H1 (cell line): Measurements from ENCODE around the gene HYDIN. TPM values are rescaled to one million over a fixed set of nuclear protein-coding genes. Genes with fewer than 3 reads are reported as not detected.

Experiments
- CTCF ChIA-PET: fragments of 300-600 bp; sonication (Branson Sonifier 250); formaldehyde crosslinking; loops from one replicate; lab custom pipeline; 2021; ENCODE audit not compliant: partially characterized antibody; lab: Charles Lee
- POLR2A ChIA-PET: fragments of 300-600 bp; sonication (Branson Sonifier 250); formaldehyde crosslinking; loops from one replicate; lab custom pipeline; 2021; ENCODE audit warnings: inconsistent platforms; ENCODE audit not compliant: partially characterized antibody; lab: Charles Lee
- DNase-seq, 2 experiments: peaks; one replicate each; pipeline versions ENCODE4 v3.0.0 to v3.0.0-alpha.2; 2010 to 2022; ENCODE audit warnings: low spot score in 2 of 2, low read depth in 1 of 2, mixed read lengths in 1 of 2
- FAIRE-seq: peaks from 2 replicates; lab custom pipeline; 2011; peaks lifted over from hg19 to GRCh38; lab: Jason Lieb, UNC
- H2AFZ ChIP-seq: 2 replicates; pipeline ENCODE4 v1.8.1; 2012; ENCODE audit warnings: low read length, inconsistent platforms
- H2AK5ac ChIP-seq: 2 replicates; pipeline ENCODE4 v1.6.1; 2013; ENCODE audit warnings: low read depth, low read length
- H2BK120ac ChIP-seq: replicated peaks from 2 replicates; pipeline ENCODE3; 2013; ENCODE audit warnings: low read depth, low read length, inconsistent platforms
- H2BK12ac ChIP-seq: 2 replicates; pipeline ENCODE4 v1.6.1; 2013; ENCODE audit warnings: low read depth, low read length
- H2BK15ac ChIP-seq: 2 replicates; pipeline ENCODE4 v1.6.1; 2013; ENCODE audit warnings: low read length
- H2BK20ac ChIP-seq: 2 replicates; pipeline ENCODE4 v1.6.1; 2013; ENCODE audit warnings: low read length
- H2BK5ac ChIP-seq: 2 replicates; pipeline ENCODE4 v1.6.1; 2013; ENCODE audit warnings: low read depth, low read length
- H3K14ac ChIP-seq: 2 replicates; pipeline ENCODE4 v1.6.1; 2013; ENCODE audit warnings: inconsistent platforms; ENCODE audit not compliant: insufficient read length
- H3K18ac ChIP-seq: 2 replicates; pipeline ENCODE4 v1.6.1; 2013; ENCODE audit warnings: low read length; ENCODE audit errors: extremely low read depth
- H3K23ac ChIP-seq: 2 replicates; pipeline ENCODE4 v1.6.1; 2013; ENCODE audit warnings: inconsistent platforms; ENCODE audit not compliant: insufficient read length
- H3K23me2 ChIP-seq: 2 replicates; pipeline ENCODE4 v1.6.1; 2013; ENCODE audit warnings: low read depth, low read length
- H3K27ac ChIP-seq: 2 replicates; pipeline ENCODE4 v1.6.1; 2011; ENCODE audit warnings: low read depth, low read length, inconsistent platforms
- H3K27me3 ChIP-seq, 4 experiments: replicated peaks in 1 of 4; 1 replicate in 1 of 4; 2 replicates in 3 of 4; pipeline versions ENCODE4 v1.6.1 to v1.8.1; 2011 to 2013; ENCODE audit warnings: low read length in 3 of 4, mild to moderate bottlenecking in 3 of 4, inconsistent platforms in 2 of 4, mixed read lengths in 2 of 4, moderate library complexity in 1 of 4; ENCODE audit not compliant: control insufficient read depth in 3 of 4, insufficient read depth in 3 of 4; ENCODE audit errors: extremely low read depth in 1 of 4
- H3K36me3 ChIP-seq, 4 experiments: 2 replicates each; pipeline versions ENCODE4 v1.6.1 to v1.8.1; 2011 to 2013; ENCODE audit warnings: mild to moderate bottlenecking in 4 of 4, low read length in 3 of 4, moderate library complexity in 2 of 4, control low read depth in 1 of 4, inconsistent platforms in 1 of 4; ENCODE audit not compliant: insufficient read depth in 4 of 4, control insufficient read depth in 2 of 4
- H3K4ac ChIP-seq: replicated peaks from 2 replicates; pipeline ENCODE3; 2013; ENCODE audit warnings: low read length, low read depth, mixed read lengths, inconsistent platforms; ENCODE audit not compliant: insufficient read length
- H3K4me1 ChIP-seq, 4 experiments: replicated peaks in 1 of 4; 1 replicate in 1 of 4; 2 replicates in 3 of 4; pipeline versions ENCODE4 v1.6.1 to v1.8.1; 2011 to 2013; ENCODE audit warnings: low read length in 3 of 4, inconsistent platforms in 2 of 4, mixed read lengths in 1 of 4; ENCODE audit not compliant: insufficient read depth in 4 of 4, control insufficient read depth in 3 of 4
- H3K4me2 ChIP-seq, 2 experiments: 2 replicates each; pipeline versions ENCODE4 v1.6.1 to v1.8.1; 2011 to 2013; ENCODE audit warnings: low read depth in 2 of 2, low read length in 2 of 2, control low read depth in 1 of 2, inconsistent platforms in 1 of 2, mild to moderate bottlenecking in 1 of 2; ENCODE audit not compliant: insufficient read depth in 1 of 2
- H3K4me3 ChIP-seq, 4 experiments: fragments of 200-600, 300-600 bp in 1 of 4; sonication (generic), shearing (Covaris generic), sonication (Bioruptor Twin) in 1 of 4; 2 replicates each; pipeline versions ENCODE4 v1.5.1 to v1.8.1; 2011 to 2016; ENCODE audit warnings: low read length in 4 of 4, low read depth in 3 of 4, control low read depth in 2 of 4, inconsistent platforms in 2 of 4, mild to moderate bottlenecking in 2 of 4, mixed read lengths in 1 of 4, moderate library complexity in 1 of 4; ENCODE audit not compliant: insufficient read depth in 2 of 4; ENCODE audit errors: extremely low read depth in 1 of 4
- H3K56ac ChIP-seq: replicated peaks from 2 replicates; pipeline ENCODE3; 2013; ENCODE audit warnings: low read depth, mild to moderate bottlenecking, mixed read lengths, low read length, inconsistent platforms; ENCODE audit not compliant: insufficient read length
- H3K79me1 ChIP-seq: 2 replicates; pipeline ENCODE4 v1.6.1; 2013; ENCODE audit warnings: low read depth, low read length, control low read depth
- H3K79me2 ChIP-seq, 2 experiments: 2 replicates each; pipeline versions ENCODE4 v1.6.1 to v1.8.1; 2012 to 2013; ENCODE audit warnings: low read length in 2 of 2, mild to moderate bottlenecking in 2 of 2, inconsistent platforms in 1 of 2; ENCODE audit not compliant: insufficient read depth in 2 of 2, control insufficient read depth in 1 of 2
- H3K9ac ChIP-seq, 4 experiments: replicated peaks in 1 of 4; 1 replicate in 1 of 4; 2 replicates in 3 of 4; pipeline versions ENCODE4 v1.6.1 to v1.8.1; 2011 to 2013; ENCODE audit warnings: low read depth in 3 of 4, low read length in 3 of 4, control low read depth in 2 of 4, mild to moderate bottlenecking in 2 of 4, moderate library complexity in 2 of 4, inconsistent platforms in 1 of 4; ENCODE audit errors: extremely low read depth in 1 of 4
- H3K9me3 ChIP-seq, 2 experiments: 2 replicates each; pipeline versions ENCODE4 v1.6.1 to v1.8.1; 2012 to 2013; ENCODE audit warnings: mild to moderate bottlenecking in 2 of 2, moderate library complexity in 2 of 2, control low read depth in 1 of 2, inconsistent platforms in 1 of 2, low read depth in 1 of 2, low read length in 1 of 2, mixed read lengths in 1 of 2; ENCODE audit not compliant: insufficient read depth in 2 of 2
- H4K20me1 ChIP-seq, 2 experiments: replicated peaks in 1 of 2; 2 replicates each; pipeline versions ENCODE3 to v1.8.1; 2011 to 2013; ENCODE audit warnings: inconsistent platforms in 2 of 2, low read length in 2 of 2, mild to moderate bottlenecking in 1 of 2; ENCODE audit not compliant: insufficient read depth in 2 of 2, control insufficient read depth in 1 of 2
- H4K5ac ChIP-seq: 2 replicates; pipeline ENCODE4 v1.6.1; 2013; ENCODE audit warnings: low read length, low read depth, mixed read lengths, inconsistent platforms; ENCODE audit not compliant: insufficient read length
- H4K8ac ChIP-seq: 2 replicates; pipeline ENCODE4 v1.8.0; 2013; ENCODE audit warnings: mild to moderate bottlenecking, moderate library complexity, low read length, inconsistent platforms; ENCODE audit not compliant: insufficient read depth; ENCODE audit errors: extremely low read depth
- H4K91ac ChIP-seq: replicated peaks from 2 replicates; pipeline ENCODE3; 2013; ENCODE audit warnings: low read length, mixed read lengths, inconsistent platforms; ENCODE audit not compliant: insufficient read length
- FOSL1 ChIP-seq: IDR thresholded peaks from 2 replicates; pipeline ENCODE4 v1.6.1; 2011; ENCODE audit warnings: mild to moderate bottlenecking, low read depth, low read length, moderate library complexity; ENCODE audit not compliant: insufficient read depth
- JUND ChIP-seq: IDR thresholded peaks from 2 replicates; pipeline ENCODE4 v1.6.1; 2011; ENCODE audit warnings: mild to moderate bottlenecking, improper control_type of control experiment, low read length
- KDM5A ChIP-seq: fragments of 200-600 bp; IDR thresholded peaks from 2 replicates; pipeline ENCODE4 v1.7.1; 2012; ENCODE audit warnings: mild to moderate bottlenecking, low read length, inconsistent platforms, mixed read lengths
- RAD21 ChIP-seq, 2 experiments: IDR thresholded peaks in 1 of 2; conservative IDR thresholded peaks in 1 of 2; 2 replicates each; pipeline ENCODE4 v1.6.1; 2011; ENCODE audit warnings: low read depth in 2 of 2, low read length in 2 of 2, improper control_type of control experiment in 1 of 2, inconsistent platforms in 1 of 2, mild to moderate bottlenecking in 1 of 2, moderate library complexity in 1 of 2
- SAP30 ChIP-seq: fragments of 300-600 bp; sonication (generic); IDR thresholded peaks from 2 replicates; pipeline ENCODE4 v1.7.1; 2012; ENCODE audit warnings: low read length, moderate library complexity, mild to moderate bottlenecking, inconsistent platforms; ENCODE audit not compliant: insufficient read depth, insufficient replicate concordance
- WGBS, 2 experiments: shearing (Covaris generic) in 1 of 2; methylation state at CpG; one replicate each; pipeline versions ENCODE4 v1.1.6 to v1.1.7; 2013 to 2015; ENCODE audit warnings: low lambda C conversion rate in 2 of 2, mixed read lengths in 2 of 2, inconsistent platforms in 1 of 2, low coverage in 1 of 2, missing lambda C conversion rate in 1 of 2; ENCODE audit not compliant: insufficient replicate concordance in 2 of 2, insufficient coverage in 1 of 2, insufficient read length in 1 of 2; ENCODE audit errors: extremely low coverage in 1 of 2, missing lambda C conversion rate in 1 of 2; 5-methylcytosine and 5-hydroxymethylcytosine counted together
- polyA plus RNA-seq, 7 experiments: library from polyadenylated mRNA; depleted of rRNA in 3 of 7; stranded (reverse) in 5 of 7; unstranded in 2 of 7; fragments of >200 nt in 5 of 7; fragments of 200-250 nt in 2 of 7; gene quantifications; 1 replicate in 5 of 7; 2 replicates in 1 of 7; 4 replicates in 1 of 7; pipeline versions ENCODE4 v1.2.1 to v1.2.3, GENCODE V29; 2011 to 2013; ENCODE audit warnings: missing spikeins in 2 of 7, mixed read lengths in 2 of 7
- total RNA-seq: library from RNA; stranded (reverse); fragmentation: NEBNext Ultra II Directional; extraction: Animal tissue kit (Norgen Biotek cat#: 25700); gene quantifications from 2 replicates; pipeline ENCODE4 v1.2.1, GENCODE V29; 2021

The HYDIN gene
- total and polyA plus RNA-seq, 2 of the 8 experiments (the other 6 are each of a cell fraction or from before 2014, with no cell fraction given), result 1.1 to 1.8 TPM

DNA sequence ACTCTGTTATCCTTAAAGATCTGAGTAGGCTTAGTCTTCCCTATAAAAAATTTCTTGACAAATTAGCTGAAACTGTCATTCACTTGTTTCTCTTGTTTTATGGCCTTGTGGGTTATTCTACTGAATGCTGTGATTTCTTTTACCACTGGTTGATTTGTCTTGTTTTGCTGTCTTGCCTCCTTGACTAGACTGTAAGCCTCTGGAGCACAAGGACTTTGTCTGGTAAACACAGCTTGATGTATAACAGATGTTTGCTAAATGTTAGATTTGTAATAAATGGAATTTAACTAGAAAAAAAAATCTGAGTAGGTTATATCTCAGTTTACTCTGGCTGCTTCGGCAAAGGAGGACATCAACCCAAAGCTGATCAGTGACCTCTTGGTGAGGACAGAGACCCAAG is 451.2 kb downstream of the HYDIN start:
- H2AK5ac ChIP-seq, result no peak overlapping the region
- H2AFZ ChIP-seq, result no peak overlapping the region
- H3K27me3 ChIP-seq, result no peaks in the 10 kb centered on the region
- H4K20me1 ChIP-seq, result peaks cover 3 to 4% of the 10 kb centered on the region in 2 experiments
- no peak for TF ChIP-seq SAP30
- TF ChIP-seq JUND, result no peak
- TF ChIP-seq RAD21 (IDR thresholded peaks at IDR 0.05 in 1 of 2, conservative IDR thresholded peaks at IDR 0.05 in 1 of 2; ENCODE audit: low read depth in 2 of 2, low read length in 2 of 2), result no peak
- TF ChIP-seq FOSL1, result no peak
- TF ChIP-seq KDM5A, result no peak
- H3K4ac ChIP-seq, result no peak overlapping the region
- H3K4me3 ChIP-seq, result no peak overlapping the region
- H3K27ac ChIP-seq, result no peak overlapping the region
- no peaks in the 10 kb centered on the region for H3K23me2 ChIP-seq
- no peak overlapping the region for H3K4me2 ChIP-seq
- no peak overlapping the region for H4K91ac ChIP-seq
- no peak overlapping the region for H2BK5ac ChIP-seq
- peaks cover 3 to 5% of the 10 kb centered on the region in 2 experiments; a peak in 1 of 4 replicates for H3K9me3 ChIP-seq
- H3K56ac ChIP-seq, result no peak overlapping the region
- peaks cover 22 to 48% (median 40%) of the 10 kb centered on the region in 4 experiments for H3K36me3 ChIP-seq
- no peak overlapping the region for H2BK12ac ChIP-seq
- ChIA-PET CTCF (interaction anchor here (0.7 to 3.4 kb wide), 4 partner anchors 8 to 124 kb away, joined by 3 to 22 read pairs (median 4); no protein-coding TSS in a partner anchor), POLR2A (interaction anchor here (1.0 to 2.2 kb wide), 5 partner anchors 9 to 97 kb away, joined by 3 to 6 read pairs (median 3); no protein-coding TSS in a partner anchor)
- FAIRE-seq (no peak), DNase-seq (no peak)
- no peak overlapping the region for H3K18ac ChIP-seq
- no peaks in the 10 kb centered on the region for H3K79me1 ChIP-seq
- no peak overlapping the region for H2BK120ac ChIP-seq
- WGBS, 2 experiments, result 100% methylated on average over 1 of the region's 1 CpG; no CpG with 5 or more reads in 1 of the 2 experiments
- H3K4me1 ChIP-seq, result no peaks in the 10 kb centered on the region; a peak in 1 of 7 replicates
- no peaks in the 10 kb centered on the region for H3K79me2 ChIP-seq
- no peak overlapping the region for H3K14ac ChIP-seq
- no peak overlapping the region for H2BK20ac ChIP-seq
- H4K5ac ChIP-seq, result no peak overlapping the region
- no peak overlapping the region for H3K23ac ChIP-seq
- no peak overlapping the region for H4K8ac ChIP-seq
- no peak overlapping the region for H3K9ac ChIP-seq
- H2BK15ac ChIP-seq, result no peak overlapping the region
